ENCODE results near the gene PEAR1. TPM values are rescaled to one million over a fixed set of nuclear protein-coding genes. Genes with fewer than 3 reads are reported as not detected.
A peak's percentile ranks its signal among the peaks of the same experiment; 100 is the strongest.

PEAR1 gene
- total RNA-seq, 1 donor from 2014 or later = 11.5 TPM

GRCh38 chr1:156896490-156897033, 3.0 kb downstream of the PEAR1 start:
- intact Hi-C loops (cut with DNase I) = no loop called here
- H3K27me3 ChIP-seq = no peaks in the 10 kb centered on the region
- DNase-seq (ENCODE audit: extremely low spot score in 2 of 2) = no peak
- no peaks in the 10 kb centered on the region for H3K36me3 ChIP-seq
- peak overlapping the region; percentile 89 for H3K27ac ChIP-seq
- TF ChIP-seq POLR2AphosphoS5 (IDR thresholded peaks at IDR 0.05; ENCODE audit: insufficient read depth in 1 of 2, low read depth in 1 of 2) = no peak
- no peaks in the 10 kb centered on the region for H3K9me3 ChIP-seq
- H3K4me1 ChIP-seq = peaks cover 59% of the 10 kb centered on the region
- H3K4me3 ChIP-seq = no peak overlapping the region

- Histone ChIP-seq H3K27me3 (no peaks in the 10 kb centered on the region), H3K4me1 (peaks cover 59% of the 10 kb centered on the region), H3K27ac (peak overlapping the region; percentile 89), H3K36me3 (no peaks in the 10 kb centered on the region), H3K9me3 (no peaks in the 10 kb centered on the region), H3K4me3 (no peak overlapping the region)
- DNase-seq (ENCODE audit: extremely low spot score in 2 of 2) = no peak
- TF ChIP-seq CTCF (IDR thresholded peaks at IDR 0.05) (no peak), POLR2AphosphoS5 (IDR thresholded peaks at IDR 0.05; ENCODE audit: insufficient read depth in 1 of 2, low read depth in 1 of 2) (no peak), POLR2A (IDR thresholded peaks at IDR 0.05) (no peak)
- intact Hi-C loops (cut with DNase I) = no loop called here
Measured at GRCh38 chr1:156897078-156897825, 3.7 kb downstream of the PEAR1 start.

- TF ChIP-seq POLR2AphosphoS5 (IDR thresholded peaks at IDR 0.05; ENCODE audit: insufficient read depth in 1 of 2, low read depth in 1 of 2) = no peak
- TF ChIP-seq CTCF (IDR thresholded peaks at IDR 0.05) = no peak
- no peak for TF ChIP-seq POLR2A (IDR thresholded peaks at IDR 0.05)
- Histone ChIP-seq H3K36me3 (no peaks in the 10 kb centered on the region), H3K4me1 (peaks cover 59% of the 10 kb centered on the region), H3K27me3 (no peaks in the 10 kb centered on the region), H3K4me3 (no peak overlapping the region), H3K9me3 (no peaks in the 10 kb centered on the region), H3K27ac (peak overlapping the region; percentile 89)
- DNase-seq (ENCODE audit: extremely low spot score in 2 of 2) = no peak
- intact Hi-C loops (cut with DNase I) = no loop called here
Measured at GRCh38 chr1:156898161-156898566, 4.6 kb downstream of the PEAR1 start.

- Histone ChIP-seq H3K4me3 (no peak overlapping the region), H3K9me3 (no peaks in the 10 kb centered on the region), H3K36me3 (no peaks in the 10 kb centered on the region), H3K4me1 (peaks cover 58% of the 10 kb centered on the region), H3K27me3 (no peaks in the 10 kb centered on the region), H3K27ac (no peak overlapping the region)
- TF ChIP-seq CTCF (IDR thresholded peaks at IDR 0.05) = no peak
- no peak for DNase-seq (ENCODE audit: extremely low spot score in 2 of 2)
- intact Hi-C loops (cut with DNase I) = no loop called here
Measured at GRCh38 chr1:156898971-156899664, 5.6 kb downstream of the PEAR1 start.

GRCh38 chr1:156899956-156900718, 6.6 kb downstream of the PEAR1 start:
- Histone ChIP-seq H3K36me3 (no peaks in the 10 kb centered on the region), H3K27ac (no peak overlapping the region), H3K9me3 (no peaks in the 10 kb centered on the region), H3K27me3 (no peaks in the 10 kb centered on the region), H3K4me3 (no peak overlapping the region), H3K4me1 (peaks cover 58% of the 10 kb centered on the region)
- TF ChIP-seq CTCF (IDR thresholded peaks at IDR 0.05) = no peak
- no peak for TF ChIP-seq POLR2AphosphoS5 (IDR thresholded peaks at IDR 0.05; ENCODE audit: insufficient read depth in 1 of 2, low read depth in 1 of 2)
- intact Hi-C loops (cut with DNase I) = no loop called here
- no peak for DNase-seq (ENCODE audit: extremely low spot score in 2 of 2)
